PC-3 (cell line): ENCODE results near the gene FITM2.
"Not testable (repeated sequence)": the region's sequence is repeated elsewhere in the genome, so short reads cannot be mapped to it uniquely, and the experiment has no call there.

Experiments
- EZH2phosphoT487 ChIP-seq: fragments of 300-600 bp; sonication (generic); IDR thresholded peaks from 2 replicates; pipeline ENCODE4 v1.6.1; 2018; ENCODE audit warnings: mild to moderate bottlenecking, antibody characterized with exemption, low read length, borderline replicate concordance
- TF ChIP-seq, protein P1 (sequence below): fragments of 300-600 bp; sonication (generic); conservative IDR thresholded peaks from 2 replicates; pipeline ENCODE4 v1.5.1; 2017; ENCODE audit warnings: antibody characterized with exemption, low read depth, mild to moderate bottlenecking, low read length

DNA sequence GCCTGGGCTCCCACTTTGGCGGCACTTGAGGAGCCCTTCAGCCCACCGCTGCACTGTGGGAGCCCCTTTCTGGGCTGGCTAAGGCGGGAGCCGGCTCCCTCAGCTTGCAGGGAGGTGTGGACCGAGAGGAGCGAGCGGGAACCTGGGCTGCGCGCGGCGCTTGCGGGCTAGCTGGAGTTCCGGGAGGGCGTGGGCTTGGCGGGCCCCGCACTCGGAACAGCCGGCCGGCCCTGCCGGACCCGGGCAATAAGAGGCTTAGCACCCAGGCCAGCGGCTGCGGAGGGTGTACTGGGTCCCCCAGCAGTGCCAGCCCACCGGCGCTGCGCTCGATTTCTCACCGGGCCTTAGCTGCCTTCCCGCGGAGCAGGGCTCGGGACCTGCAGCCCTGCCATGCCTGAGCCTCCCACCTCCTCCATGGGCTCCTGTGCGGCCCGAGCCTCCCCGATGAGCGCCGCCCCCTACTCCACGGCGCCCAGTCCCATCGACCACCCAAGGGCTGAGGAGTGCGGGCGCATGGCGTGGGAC lies 11.9 kb downstream of the FITM2 start:
- TF ChIP-seq, protein P1, sequence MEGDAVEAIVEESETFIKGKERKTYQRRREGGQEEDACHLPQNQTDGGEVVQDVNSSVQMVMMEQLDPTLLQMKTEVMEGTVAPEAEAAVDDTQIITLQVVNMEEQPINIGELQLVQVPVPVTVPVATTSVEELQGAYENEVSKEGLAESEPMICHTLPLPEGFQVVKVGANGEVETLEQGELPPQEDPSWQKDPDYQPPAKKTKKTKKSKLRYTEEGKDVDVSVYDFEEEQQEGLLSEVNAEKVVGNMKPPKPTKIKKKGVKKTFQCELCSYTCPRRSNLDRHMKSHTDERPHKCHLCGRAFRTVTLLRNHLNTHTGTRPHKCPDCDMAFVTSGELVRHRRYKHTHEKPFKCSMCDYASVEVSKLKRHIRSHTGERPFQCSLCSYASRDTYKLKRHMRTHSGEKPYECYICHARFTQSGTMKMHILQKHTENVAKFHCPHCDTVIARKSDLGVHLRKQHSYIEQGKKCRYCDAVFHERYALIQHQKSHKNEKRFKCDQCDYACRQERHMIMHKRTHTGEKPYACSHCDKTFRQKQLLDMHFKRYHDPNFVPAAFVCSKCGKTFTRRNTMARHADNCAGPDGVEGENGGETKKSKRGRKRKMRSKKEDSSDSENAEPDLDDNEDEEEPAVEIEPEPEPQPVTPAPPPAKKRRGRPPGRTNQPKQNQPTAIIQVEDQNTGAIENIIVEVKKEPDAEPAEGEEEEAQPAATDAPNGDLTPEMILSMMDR: not testable (repeated sequence)
- not testable (repeated sequence) for TF ChIP-seq EZH2phosphoT487
